ENCODE data around the gene FOXC1.

FOXC1 gene

DNA sequence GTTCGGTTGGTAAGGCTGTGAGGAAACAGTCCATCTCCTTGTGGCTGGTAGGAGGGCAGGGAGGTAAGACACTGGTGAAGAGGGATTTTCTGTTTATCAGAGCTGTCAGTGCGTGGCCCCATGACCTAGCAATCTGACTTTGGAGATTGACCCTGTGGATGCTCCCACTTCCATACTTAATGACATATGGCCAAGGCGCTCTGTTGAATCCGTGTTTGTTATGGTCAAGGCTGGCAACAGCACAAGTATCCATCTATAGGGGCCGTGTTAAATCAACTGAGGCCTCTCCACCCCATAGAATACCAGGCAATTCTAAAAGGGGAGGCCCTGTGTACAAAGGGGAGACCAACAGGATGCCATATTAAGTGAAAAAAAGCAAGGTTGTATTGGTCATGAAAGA lies 25.6 kb upstream of the FOXC1 start:
- no peak overlapping the region for H3K4me3 ChIP-seq (replicated peaks; ENCODE audit: low read depth, low read length)
- TF ChIP-seq, protein P1, sequence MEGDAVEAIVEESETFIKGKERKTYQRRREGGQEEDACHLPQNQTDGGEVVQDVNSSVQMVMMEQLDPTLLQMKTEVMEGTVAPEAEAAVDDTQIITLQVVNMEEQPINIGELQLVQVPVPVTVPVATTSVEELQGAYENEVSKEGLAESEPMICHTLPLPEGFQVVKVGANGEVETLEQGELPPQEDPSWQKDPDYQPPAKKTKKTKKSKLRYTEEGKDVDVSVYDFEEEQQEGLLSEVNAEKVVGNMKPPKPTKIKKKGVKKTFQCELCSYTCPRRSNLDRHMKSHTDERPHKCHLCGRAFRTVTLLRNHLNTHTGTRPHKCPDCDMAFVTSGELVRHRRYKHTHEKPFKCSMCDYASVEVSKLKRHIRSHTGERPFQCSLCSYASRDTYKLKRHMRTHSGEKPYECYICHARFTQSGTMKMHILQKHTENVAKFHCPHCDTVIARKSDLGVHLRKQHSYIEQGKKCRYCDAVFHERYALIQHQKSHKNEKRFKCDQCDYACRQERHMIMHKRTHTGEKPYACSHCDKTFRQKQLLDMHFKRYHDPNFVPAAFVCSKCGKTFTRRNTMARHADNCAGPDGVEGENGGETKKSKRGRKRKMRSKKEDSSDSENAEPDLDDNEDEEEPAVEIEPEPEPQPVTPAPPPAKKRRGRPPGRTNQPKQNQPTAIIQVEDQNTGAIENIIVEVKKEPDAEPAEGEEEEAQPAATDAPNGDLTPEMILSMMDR (IDR thresholded peaks at IDR 0.05; ENCODE audit: low read length, missing control alignments): no peak
- DNase-seq (ENCODE audit: low read depth): no peak

DNA sequence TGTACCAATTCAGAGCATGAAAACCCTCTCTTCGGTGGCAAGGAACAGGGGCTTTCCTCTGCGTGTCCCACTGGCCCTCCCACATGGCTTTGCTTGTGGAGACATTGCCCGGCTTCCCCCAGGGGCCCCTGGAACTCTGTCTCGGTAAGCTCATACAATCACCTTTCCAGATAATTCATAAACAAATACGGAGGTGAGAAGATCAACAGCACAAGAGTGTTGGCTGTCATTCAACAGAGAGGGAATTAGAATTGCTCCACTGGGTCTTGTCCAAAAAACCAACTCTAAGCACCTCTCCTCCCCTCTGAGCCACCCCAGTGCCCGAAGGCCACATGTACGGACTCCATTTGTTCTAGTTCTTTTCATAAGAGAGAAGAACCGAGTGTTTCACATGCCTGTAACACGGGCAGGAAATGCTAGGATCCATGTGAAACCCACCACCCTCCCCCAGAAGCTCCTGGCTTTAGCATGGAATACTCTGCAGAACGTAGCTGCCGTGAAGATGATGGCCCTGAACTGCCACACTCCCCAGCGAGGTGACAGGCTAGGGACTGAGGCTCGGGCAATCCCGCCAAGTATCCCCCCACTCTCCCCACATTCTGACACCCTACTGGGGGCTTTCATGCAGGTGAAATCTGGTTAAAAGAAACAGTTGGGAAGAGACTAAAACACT lies 24.6 kb upstream of the FOXC1 start:
- no peak overlapping the region for H3K4me3 ChIP-seq (replicated peaks; ENCODE audit: low read depth, low read length)
- no peak for DNase-seq (ENCODE audit: low read depth)
- TF ChIP-seq, protein P1 (IDR thresholded peaks at IDR 0.05; ENCODE audit: low read length, missing control alignments): no peak

DNA sequence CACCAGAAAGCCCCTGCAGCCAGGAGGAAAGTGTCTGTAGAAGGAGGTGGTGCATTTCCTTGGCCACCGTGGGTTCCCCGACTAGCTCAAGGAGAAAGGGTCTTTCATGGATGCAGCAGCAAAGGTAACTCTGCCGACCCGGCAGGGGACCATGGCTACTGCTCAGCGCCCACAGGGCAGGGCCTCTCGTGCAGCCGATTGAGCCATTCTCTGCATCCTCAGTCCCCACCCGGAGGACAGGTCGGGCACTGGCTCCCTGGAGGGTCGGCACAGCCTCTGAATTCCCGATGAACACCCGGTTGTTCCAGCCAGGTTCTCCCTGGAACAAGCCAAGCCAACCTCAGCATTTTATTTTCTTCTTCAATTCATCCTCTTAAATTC lies 24.1 kb upstream of the FOXC1 start:
- DNase-seq (ENCODE audit: low read depth): no peak
- TF ChIP-seq, protein P1 (IDR thresholded peaks at IDR 0.05; ENCODE audit: low read length, missing control alignments): no peak
- H3K4me3 ChIP-seq (replicated peaks; ENCODE audit: low read depth, low read length): no peak overlapping the region

DNA sequence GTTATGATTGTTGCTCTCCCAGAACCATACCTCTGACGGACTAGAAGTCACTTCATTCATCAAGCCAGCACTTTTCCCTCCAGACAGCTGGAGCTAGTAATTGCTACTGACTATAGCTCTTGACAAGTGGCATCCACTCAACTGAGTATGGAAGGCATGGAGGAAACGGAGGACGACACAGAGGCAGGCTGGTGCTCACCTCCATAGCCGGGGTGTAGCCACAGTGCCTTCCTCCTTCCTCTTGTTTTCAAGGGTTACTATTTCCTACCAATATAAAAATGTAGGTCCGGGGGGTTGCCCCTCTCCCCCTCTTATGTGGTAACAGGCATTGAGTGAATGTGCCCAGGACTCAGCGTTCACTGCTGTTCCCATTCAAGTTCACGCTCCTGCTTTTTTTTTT lies 23.5 kb upstream of the FOXC1 start:
- TF ChIP-seq, protein P1 (IDR thresholded peaks at IDR 0.05; ENCODE audit: low read length, missing control alignments): no peak
- no peak overlapping the region for H3K4me3 ChIP-seq (replicated peaks; ENCODE audit: low read depth, low read length)
- no peak for DNase-seq (ENCODE audit: low read depth)

DNA sequence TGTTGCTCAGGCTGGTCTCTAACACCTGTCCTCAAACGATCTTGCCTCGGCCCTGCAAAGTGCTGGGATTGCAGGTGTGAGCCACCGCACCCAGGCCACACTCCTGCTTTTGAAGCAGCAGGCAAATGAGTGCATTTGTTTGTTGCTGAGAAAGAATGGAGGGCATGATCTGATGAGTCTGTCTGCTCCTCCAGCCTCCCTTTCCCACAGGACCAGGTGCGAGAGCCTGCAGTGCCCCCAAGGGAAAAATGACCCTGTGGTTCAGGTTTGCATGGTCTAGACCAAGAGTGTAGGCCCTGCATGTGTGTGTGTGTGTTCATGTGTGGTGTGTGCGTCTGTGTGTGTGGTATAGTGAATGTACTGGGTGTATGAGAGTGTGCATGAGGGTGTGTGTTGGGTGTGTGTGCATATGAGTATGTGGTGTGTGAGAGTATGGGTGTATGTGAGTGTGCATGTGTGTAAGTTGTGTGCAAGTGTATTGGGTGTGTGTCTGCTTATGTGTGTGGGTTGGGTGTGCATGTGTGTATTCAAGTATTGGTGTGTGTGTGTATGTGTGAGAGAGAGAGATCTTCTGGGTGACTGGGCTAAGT lies 22.8 kb upstream of the FOXC1 start:
- no peak for DNase-seq (ENCODE audit: low read depth)
- H3K4me3 ChIP-seq (replicated peaks; ENCODE audit: low read depth, low read length): no peak overlapping the region
- TF ChIP-seq, protein P1 (IDR thresholded peaks at IDR 0.05; ENCODE audit: low read length, missing control alignments): no peak

DNA sequence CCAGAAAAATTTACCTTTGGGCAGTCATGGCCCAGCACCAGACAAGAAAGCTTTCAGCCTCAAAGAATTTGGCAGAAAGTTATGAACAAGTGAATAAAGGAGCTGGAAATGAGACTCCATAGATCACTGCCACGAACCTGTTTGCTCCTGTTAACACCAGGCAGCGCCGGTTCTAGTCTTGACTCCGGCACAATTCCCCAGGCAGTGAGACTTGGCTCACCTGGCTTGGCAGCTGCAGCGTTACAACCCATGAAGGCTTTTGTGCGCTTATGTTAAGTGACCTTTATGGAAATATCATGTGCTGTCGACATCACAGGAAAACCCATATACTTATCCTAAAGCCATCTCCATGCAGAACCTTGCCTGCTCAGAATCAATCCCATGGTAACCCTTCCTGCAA lies 22.2 kb upstream of the FOXC1 start:
- no peak overlapping the region for H3K4me3 ChIP-seq (replicated peaks; ENCODE audit: low read depth, low read length)
- no peak for DNase-seq (ENCODE audit: low read depth)
- TF ChIP-seq, protein P1 (IDR thresholded peaks at IDR 0.05; ENCODE audit: low read length, missing control alignments): no peak

DNA sequence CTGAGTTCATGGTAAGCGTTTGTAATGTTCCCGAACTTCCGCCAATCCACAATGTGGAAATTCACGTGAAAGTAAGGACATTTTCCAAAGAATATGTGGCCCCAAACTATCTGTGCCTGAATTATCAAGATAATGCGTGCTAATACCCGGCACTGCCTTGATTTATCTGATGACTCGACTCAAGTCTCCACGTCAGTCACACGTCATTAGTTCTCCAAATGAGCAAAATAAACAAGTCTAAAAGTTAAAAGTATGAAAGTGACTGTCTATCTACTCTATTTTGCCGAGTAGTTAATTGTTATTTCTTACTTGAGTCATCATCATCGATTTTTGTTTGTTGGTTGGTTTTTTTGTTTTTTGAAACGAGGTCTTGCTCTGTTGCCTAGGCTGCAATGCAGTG lies 21.7 kb upstream of the FOXC1 start:
- no peak overlapping the region for H3K4me3 ChIP-seq (replicated peaks; ENCODE audit: low read depth, low read length)
- TF ChIP-seq, protein P1 (IDR thresholded peaks at IDR 0.05; ENCODE audit: low read length, missing control alignments): no peak
- DNase-seq (ENCODE audit: low read depth): no peak
